Neural progenitor cell (in vitro differentiated cells): Measurements from ENCODE around the gene SNX21. TPM values are rescaled to one million over a fixed set of nuclear protein-coding genes. Genes with fewer than 3 reads are reported as not detected.
A peak's percentile ranks its signal among the peaks of the same experiment; 100 is the strongest.

ENCODE experiments used
- DNase-seq: peaks from one replicate; pipeline ENCODE4 v3.0.0-alpha.2; 2016; ENCODE audit warnings: low spot score
- H2AFZ ChIP-seq: fragments of 200-600 bp; sonication (generic); replicated peaks from 2 replicates; pipeline ENCODE4 v1.6.1; 2016; ENCODE audit warnings: antibody characterized with exemption
- H3F3A ChIP-seq: fragments of 200-600 bp; sonication (generic); 2 replicates; pipeline ENCODE4 v1.6.1; 2016; ENCODE audit warnings: antibody characterized with exemption, low read depth
- H3K27ac ChIP-seq: fragments of 200-600 bp; sonication (generic); 2 replicates; pipeline ENCODE4 v1.5.1; 2016; ENCODE audit warnings: mild to moderate bottlenecking
- H3K27me3 ChIP-seq: fragments of 200-600 bp; sonication (generic); 2 replicates; pipeline ENCODE4 v1.6.1; 2016; ENCODE audit warnings: mild to moderate bottlenecking, moderate library complexity
- H3K36me3 ChIP-seq: fragments of 200-600 bp; sonication (generic); 2 replicates; pipeline ENCODE4 v1.5.1; 2016
- H3K4me1 ChIP-seq: fragments of 200-600 bp; sonication (generic); 2 replicates; pipeline ENCODE4 v1.6.1; 2016; ENCODE audit warnings: mixed run types
- H3K4me2 ChIP-seq: fragments of 200-600 bp; sonication (generic); 2 replicates; pipeline ENCODE4 v1.6.1; 2016
- H3K4me3 ChIP-seq: fragments of 200-600 bp; sonication (generic); 2 replicates; pipeline ENCODE4 v1.5.1; 2016
- H3K79me2 ChIP-seq: fragments of 200-600 bp; sonication (generic); 2 replicates; pipeline ENCODE4 v1.6.1; 2016; ENCODE audit warnings: low read depth
- H3K9ac ChIP-seq: fragments of 200-600 bp; sonication (generic); 2 replicates; pipeline ENCODE4 v1.6.1; 2016
- H3K9me3 ChIP-seq: fragments of 200-600 bp; sonication (generic); 2 replicates; pipeline ENCODE4 v1.5.1; 2016; ENCODE audit warnings: low read depth
- H4K20me1 ChIP-seq: fragments of 200-600 bp; sonication (generic); 2 replicates; pipeline ENCODE4 v1.6.1; 2016; ENCODE audit warnings: low read depth
- H3K27ac Mint-ChIP-seq: 3 replicates; pipeline ENCODE4 v1.8.0; 2021; ENCODE audit warnings: mixed read lengths
- H3K27me3 Mint-ChIP-seq: 2 replicates; pipeline ENCODE4 v1.8.0; 2022; ENCODE audit warnings: low read depth, mild to moderate bottlenecking, inconsistent platforms, moderate library complexity, mixed read lengths; ENCODE audit not compliant: insufficient read depth
- H3K36me3 Mint-ChIP-seq: 3 replicates; pipeline ENCODE4 v1.8.0; 2021; ENCODE audit warnings: mixed read lengths
- H3K4me1 Mint-ChIP-seq: 3 replicates; pipeline ENCODE4 v1.8.0; 2021; ENCODE audit warnings: mixed read lengths
- H3K4me3 Mint-ChIP-seq: 3 replicates; pipeline ENCODE4 v1.8.0; 2021; ENCODE audit warnings: mild to moderate bottlenecking, moderate library complexity, mixed read lengths
- H3K9me3 Mint-ChIP-seq: 3 replicates; pipeline ENCODE4 v1.8.0; 2020; ENCODE audit warnings: mixed read lengths
- CTCF ChIP-seq: fragments of 200-600 bp; sonication (generic); IDR thresholded peaks from 2 replicates; pipeline ENCODE4 v1.5.1; 2017; ENCODE audit warnings: antibody characterized with exemption, mild to moderate bottlenecking
- EZH2 ChIP-seq: fragments of 200-600 bp; sonication (generic); IDR thresholded peaks from 2 replicates; pipeline ENCODE4 v1.6.1; 2017; ENCODE audit warnings: antibody characterized with exemption, mild to moderate bottlenecking, moderate library complexity
- EZH2phosphoT487 ChIP-seq: fragments of 200-600 bp; sonication (generic); IDR thresholded peaks from 2 replicates; pipeline ENCODE4 v1.6.1; 2017; ENCODE audit warnings: antibody characterized with exemption
- total RNA-seq: library from RNA; depleted of rRNA; stranded (reverse); fragments of >200 nt; gene quantifications from 2 replicates; pipeline ENCODE4 v1.2.3, GENCODE V29; 2015; ENCODE audit warnings: low replicate concordance

SNX21 gene
- total RNA-seq, 1 donor from 2014 or later: 12.2 TPM

GRCh38 chr20:45801851-45802250 is 31.7 kb upstream of the SNX21 start:
- Histone ChIP-seq H3K4me2 (no peak overlapping the region), H3K4me1 (no peaks in the 10 kb centered on the region), H3K79me2 (no peaks in the 10 kb centered on the region), H3K4me3 (no peak overlapping the region), H3F3A (peaks cover 13% of the 10 kb centered on the region), H3K9ac (no peak overlapping the region), H4K20me1 (peaks cover 3% of the 10 kb centered on the region), H3K27ac (no peak overlapping the region), H3K27me3 (no peaks in the 10 kb centered on the region), H2AFZ (no peak overlapping the region), H3K36me3 (no peaks in the 10 kb centered on the region), H3K9me3 (no peaks in the 10 kb centered on the region)
- Mint-ChIP-seq H3K27ac (no peak overlapping the region), H3K36me3 (peaks cover 8% of the 10 kb centered on the region), H3K27me3 (peaks cover 2% of the 10 kb centered on the region), H3K4me1 (peaks cover 2% of the 10 kb centered on the region), H3K4me3 (no peak overlapping the region), H3K9me3 (no peaks in the 10 kb centered on the region)
- DNase-seq: no peak
- TF ChIP-seq EZH2: no peak
- TF ChIP-seq CTCF: no peak
- no peak for TF ChIP-seq EZH2phosphoT487

- no peak overlapping the region for H3K4me3 ChIP-seq
- Mint-ChIP-seq H3K9me3 (peaks cover 3% of the 10 kb centered on the region), H3K4me3 (no peak overlapping the region), H3K27me3 (peaks cover 2% of the 10 kb centered on the region), H3K4me1 (peaks cover 22% of the 10 kb centered on the region), H3K27ac (no peak overlapping the region), H3K36me3 (peaks cover 38% of the 10 kb centered on the region)
- no peaks in the 10 kb centered on the region for H3K27me3 ChIP-seq
- H3K9ac ChIP-seq: no peak overlapping the region
- peaks cover 4% of the 10 kb centered on the region for H3K36me3 ChIP-seq
- H3K79me2 ChIP-seq: peaks cover 27% of the 10 kb centered on the region
- no peak overlapping the region for H2AFZ ChIP-seq
- peaks cover 18% of the 10 kb centered on the region for H4K20me1 ChIP-seq
- H3K9me3 ChIP-seq: no peaks in the 10 kb centered on the region
- H3K4me1 ChIP-seq: peaks cover 16% of the 10 kb centered on the region
- H3K4me2 ChIP-seq: no peak overlapping the region
- H3F3A ChIP-seq: peaks cover 20% of the 10 kb centered on the region
- TF ChIP-seq EZH2phosphoT487 (no peak), CTCF (no peak), EZH2 (no peak)
- DNase-seq: no peak
- no peak overlapping the region for H3K27ac ChIP-seq
Observed at GRCh38 chr20:45810191-45810970, 23.2 kb upstream of the SNX21 start.

GRCh38 chr20:45812157-45813005 is 21.2 kb upstream of the SNX21 start, which contains the start of gene UBE2C:
Gene UBE2C, plus strand, starts transcription at chr20:45812644. Its CDS starts 52 bp downstream, at chr20:45812696.
- H3K9ac ChIP-seq: peak within 1 kb of the TSS; percentile 81
- peak within 1 kb of the TSS; percentile 98 for H3K4me3 ChIP-seq
- peaks cover 16% of the 10 kb centered on the region for H3K4me1 ChIP-seq
- H3K79me2 ChIP-seq: peaks cover 36% of the 10 kb centered on the region
- H2AFZ ChIP-seq: peak within 1 kb of the TSS; percentile 34
- peaks cover 38% of the 10 kb centered on the region for H4K20me1 ChIP-seq
- peaks cover 9% of the 10 kb centered on the region for H3K36me3 ChIP-seq
- peak within 1 kb of the TSS; percentile 92 for H3K4me2 ChIP-seq
- peak; percentile 98 for DNase-seq
- H3K27me3 Mint-ChIP-seq: no peaks in the 10 kb centered on the region
- H3K4me3 Mint-ChIP-seq: peak within 1 kb of the TSS; percentile 99
- peak within 1 kb of the TSS; percentile 95 for H3K27ac Mint-ChIP-seq
- no peak for TF ChIP-seq CTCF
- no peak for TF ChIP-seq EZH2
- no peak for TF ChIP-seq EZH2phosphoT487
- no peaks in the 10 kb centered on the region for H3K9me3 ChIP-seq
- peaks cover 30% of the 10 kb centered on the region for H3K4me1 Mint-ChIP-seq
- H3K27me3 ChIP-seq: no peaks in the 10 kb centered on the region
- H3K36me3 Mint-ChIP-seq: peaks cover 45% of the 10 kb centered on the region
- peaks cover 3% of the 10 kb centered on the region for H3K9me3 Mint-ChIP-seq
- peaks cover 40% of the 10 kb centered on the region for H3F3A ChIP-seq
- no peak within 1 kb of the TSS for H3K27ac ChIP-seq
